ENCODE data around the gene MCF2L.
A peak's percentile ranks its signal among the peaks of the same experiment; 100 is the strongest.
"Not testable (repeated sequence)": the region's sequence is repeated elsewhere in the genome, so short reads cannot be mapped to it uniquely, and the experiment has no call there.

Gene MCF2L, protein sequence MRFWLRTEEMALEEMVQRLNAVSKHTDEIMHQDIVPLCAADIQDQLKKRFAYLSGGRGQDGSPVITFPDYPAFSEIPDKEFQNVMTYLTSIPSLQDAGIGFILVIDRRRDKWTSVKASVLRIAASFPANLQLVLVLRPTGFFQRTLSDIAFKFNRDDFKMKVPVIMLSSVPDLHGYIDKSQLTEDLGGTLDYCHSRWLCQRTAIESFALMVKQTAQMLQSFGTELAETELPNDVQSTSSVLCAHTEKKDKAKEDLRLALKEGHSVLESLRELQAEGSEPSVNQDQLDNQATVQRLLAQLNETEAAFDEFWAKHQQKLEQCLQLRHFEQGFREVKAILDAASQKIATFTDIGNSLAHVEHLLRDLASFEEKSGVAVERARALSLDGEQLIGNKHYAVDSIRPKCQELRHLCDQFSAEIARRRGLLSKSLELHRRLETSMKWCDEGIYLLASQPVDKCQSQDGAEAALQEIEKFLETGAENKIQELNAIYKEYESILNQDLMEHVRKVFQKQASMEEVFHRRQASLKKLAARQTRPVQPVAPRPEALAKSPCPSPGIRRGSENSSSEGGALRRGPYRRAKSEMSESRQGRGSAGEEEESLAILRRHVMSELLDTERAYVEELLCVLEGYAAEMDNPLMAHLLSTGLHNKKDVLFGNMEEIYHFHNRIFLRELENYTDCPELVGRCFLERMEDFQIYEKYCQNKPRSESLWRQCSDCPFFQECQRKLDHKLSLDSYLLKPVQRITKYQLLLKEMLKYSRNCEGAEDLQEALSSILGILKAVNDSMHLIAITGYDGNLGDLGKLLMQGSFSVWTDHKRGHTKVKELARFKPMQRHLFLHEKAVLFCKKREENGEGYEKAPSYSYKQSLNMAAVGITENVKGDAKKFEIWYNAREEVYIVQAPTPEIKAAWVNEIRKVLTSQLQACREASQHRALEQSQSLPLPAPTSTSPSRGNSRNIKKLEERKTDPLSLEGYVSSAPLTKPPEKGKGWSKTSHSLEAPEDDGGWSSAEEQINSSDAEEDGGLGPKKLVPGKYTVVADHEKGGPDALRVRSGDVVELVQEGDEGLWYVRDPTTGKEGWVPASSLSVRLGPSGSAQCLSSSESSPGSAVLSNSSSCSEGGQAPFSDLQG

DNA sequence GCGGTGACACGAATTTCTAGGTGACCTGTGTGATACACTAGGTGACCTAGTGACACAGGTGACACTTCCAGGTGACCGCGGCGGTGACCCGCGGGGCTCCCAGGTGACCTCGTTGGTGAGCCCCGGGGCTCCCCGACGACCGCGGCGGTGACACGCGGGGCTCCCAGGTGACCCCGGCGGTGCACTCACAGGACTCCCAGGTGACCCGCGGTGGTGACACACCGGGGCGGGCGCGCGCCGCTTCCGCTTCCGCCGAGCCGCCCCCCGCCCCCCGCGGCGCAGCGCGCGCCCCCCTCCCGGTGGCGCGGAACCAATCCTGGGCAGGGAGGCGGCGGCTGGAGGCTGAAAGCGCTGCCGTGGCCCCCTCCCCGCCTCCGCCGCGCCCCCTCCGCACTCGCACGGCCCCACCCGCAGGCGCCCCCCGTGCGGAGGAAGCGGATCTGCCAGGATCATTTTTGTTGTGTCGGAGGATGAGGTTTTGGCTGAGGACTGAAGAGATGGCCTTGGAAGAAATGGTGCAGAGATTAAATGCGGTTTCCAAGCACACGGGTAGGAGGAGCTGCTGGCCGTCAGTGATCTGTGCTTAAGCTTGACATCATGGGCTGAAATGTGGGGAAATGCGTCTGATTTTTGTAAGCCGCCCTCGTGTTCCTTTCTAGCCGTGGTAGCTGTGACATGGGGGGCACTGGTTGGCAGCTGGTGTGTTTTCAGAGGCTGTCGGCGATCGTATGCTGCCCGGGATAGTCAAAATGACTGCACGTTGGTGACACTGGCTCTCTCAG, at the start of gene MCF2L:
Gene MCF2L (plus strand): TSS at position 305 of the 782 bp plus-strand sequence. CDS start 166 bp downstream, at position 471.
- DNase-seq (ENCODE audit: low read depth, low spot score) = no peak

DNA sequence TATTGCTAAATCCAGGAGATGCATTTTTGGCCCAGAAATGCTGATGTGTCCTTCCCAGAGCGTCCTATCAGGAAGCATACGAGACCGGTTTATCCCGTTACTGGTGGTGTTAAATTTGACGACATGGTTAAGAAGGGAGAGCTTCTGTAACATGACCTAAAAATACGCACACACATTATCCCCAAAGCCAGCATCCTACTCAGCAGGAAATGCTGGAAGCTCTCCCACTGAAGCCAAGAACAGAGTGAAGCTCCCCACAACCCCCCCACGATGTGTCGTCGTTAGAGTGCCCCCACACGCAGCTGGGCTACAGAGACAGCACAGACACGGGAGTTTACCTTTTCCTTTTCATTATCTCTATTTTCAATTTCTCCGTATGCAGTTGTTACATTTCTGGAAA, 45.1 kb upstream of the MCF2L start:
- no peak for DNase-seq (ENCODE audit: low read depth, low spot score)

DNA sequence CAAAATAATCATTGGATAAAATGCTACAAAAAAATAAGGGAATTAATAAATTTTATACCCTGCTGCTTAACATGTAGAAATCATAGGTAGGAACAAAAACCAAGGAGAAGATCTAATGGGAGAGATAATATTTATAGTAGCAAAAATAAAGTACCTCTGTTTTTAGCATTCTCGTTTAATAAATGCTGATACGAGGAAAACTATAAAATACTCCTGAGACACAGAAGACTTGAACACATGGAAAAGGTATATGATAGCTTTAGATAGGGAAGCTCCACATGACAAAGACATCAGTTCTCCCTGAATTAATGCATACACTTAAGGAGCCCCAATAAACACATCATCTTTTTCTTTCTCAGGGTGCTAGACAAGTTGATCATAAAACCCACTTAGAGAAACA, 44.6 kb upstream of the MCF2L start:
- DNase-seq (ENCODE audit: low read depth, low spot score) = no peak

DNA sequence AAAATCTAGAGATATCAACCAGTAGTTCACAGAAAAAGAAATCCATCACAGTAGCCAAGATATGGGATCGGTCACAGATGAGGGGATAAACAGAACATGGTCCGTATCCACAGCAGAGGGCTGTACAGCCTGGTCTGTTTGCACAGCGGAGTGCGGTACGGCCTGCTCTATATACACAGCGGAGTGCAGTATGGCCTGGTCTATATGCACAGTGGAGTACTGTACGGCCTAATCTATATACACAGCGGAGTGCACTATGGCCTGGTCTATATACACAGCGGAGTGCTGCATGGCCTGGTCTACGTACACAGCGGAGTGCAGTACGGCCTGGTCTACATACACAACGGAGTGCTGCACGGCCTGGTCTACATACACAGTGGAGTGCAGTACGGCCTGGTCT, 43.0 kb upstream of the MCF2L start:
- no peak for DNase-seq (ENCODE audit: low read depth, low spot score)

DNA sequence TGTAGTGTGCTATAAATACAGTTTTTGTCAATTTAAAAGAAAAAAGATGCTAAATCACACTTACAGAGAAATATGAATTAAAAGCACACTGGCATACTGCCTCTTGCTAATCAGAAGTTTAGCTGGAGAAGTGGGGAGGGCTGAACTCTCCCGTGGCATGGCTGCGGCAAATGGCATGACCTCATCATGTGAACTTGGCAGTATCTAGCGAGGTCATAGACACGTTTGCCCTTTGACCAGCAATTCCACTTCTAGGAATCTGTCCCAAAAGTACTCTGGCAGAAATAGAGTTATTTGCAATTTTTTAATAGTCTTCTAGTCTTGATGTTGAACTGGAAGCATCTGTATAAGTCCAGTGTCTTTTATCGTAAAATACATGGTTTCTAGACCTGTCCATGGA, 42.0 kb upstream of the MCF2L start:
- no peak for DNase-seq (ENCODE audit: low read depth, low spot score)

DNA sequence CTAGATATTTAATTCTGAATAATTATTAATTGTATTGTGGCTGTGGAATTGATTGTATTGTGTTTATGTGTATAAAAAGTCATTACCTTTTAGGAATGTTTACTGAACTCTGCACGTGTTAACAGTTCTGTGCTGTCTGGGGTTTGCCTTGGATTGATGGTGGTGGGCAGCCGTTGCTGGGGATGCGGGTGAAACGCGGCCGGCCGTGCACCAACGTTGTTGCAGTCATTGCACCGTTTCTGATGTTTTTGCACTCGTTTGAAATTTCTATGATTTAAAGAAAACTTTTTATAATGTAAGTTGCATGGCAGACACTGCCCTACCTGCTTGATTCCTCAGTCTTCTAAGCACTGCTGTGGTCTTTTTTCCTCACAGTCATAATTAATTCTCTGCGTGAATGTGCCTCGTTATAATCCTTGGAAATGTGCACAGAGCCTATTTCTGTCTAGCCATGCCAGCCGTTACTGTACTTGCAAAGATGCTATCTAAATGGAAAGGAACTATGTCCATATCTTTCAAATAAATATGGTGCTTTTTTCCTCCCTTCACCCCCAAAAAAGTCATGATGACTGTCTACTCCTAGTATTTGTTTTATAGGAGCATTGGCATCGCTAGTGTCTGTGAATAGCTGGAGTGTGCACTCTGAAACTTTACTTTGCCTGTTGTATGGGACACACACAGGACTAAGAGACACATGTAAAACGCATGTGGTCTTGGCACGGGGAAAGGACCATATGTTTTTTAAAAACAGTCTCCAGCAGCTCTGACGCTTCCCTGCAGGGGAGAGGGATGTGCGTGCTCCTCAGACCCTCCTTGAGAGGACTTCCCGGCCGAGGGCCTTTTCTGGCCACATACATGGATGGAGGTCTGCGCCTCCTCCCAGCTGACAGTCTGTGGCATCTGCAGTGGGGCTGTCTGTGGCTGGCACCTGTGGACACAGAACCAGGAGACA, 40.7 kb upstream of the MCF2L start:
- DNase-seq (ENCODE audit: low read depth, low spot score) = no peak

DNA sequence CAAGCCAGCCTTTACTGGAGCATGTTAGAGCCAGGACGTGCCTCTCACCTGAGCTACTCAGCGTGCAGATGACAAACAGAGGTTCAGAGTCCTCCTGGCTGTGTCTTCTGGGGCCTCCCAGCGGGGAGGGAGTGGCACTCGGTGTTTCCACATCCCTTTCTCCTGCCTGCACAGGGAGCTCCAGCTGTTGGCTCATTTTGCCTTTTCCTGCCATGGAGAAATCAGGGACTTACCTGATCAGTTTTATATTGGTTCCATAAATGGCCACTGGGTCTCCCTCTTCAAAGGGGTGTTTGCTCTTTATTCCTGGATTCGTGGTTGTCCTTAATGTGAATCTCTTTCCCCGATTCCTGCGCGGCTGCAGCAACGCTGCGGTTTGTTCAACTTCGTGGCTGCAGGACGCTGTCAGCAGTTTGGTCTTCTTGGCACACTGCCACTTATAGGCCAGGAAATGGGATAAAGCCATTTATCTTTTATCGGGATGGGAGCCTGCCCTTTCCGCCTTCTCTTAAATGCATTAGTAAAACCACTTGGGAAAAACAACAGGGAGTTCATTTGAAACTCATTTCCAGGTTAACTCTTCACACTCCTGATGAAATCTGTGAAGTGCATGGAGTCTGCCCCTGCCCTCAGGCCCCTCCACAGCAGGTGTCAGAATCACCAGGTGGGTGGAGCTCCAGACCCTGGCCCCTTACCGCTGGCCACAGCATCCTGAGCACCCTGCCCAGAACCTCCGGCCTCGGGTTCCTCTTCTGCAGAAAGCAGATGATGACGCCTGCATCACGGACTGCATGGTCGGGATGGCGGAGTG, 39.8 kb upstream of the MCF2L start:
- DNase-seq (ENCODE audit: low read depth, low spot score) = no peak

DNA sequence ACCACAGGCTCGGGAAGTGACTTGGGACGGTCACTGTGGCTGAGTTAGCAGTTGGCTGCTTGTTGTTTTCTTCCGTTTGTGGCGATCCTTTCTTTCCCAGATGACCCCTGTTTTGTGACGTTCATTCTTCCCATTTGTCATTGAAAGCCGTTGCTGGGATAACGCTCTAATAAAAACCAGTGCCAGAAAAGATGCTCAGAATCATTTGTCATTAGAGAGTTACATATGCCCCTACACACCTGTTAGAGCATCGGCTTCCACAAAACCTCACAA, 39.3 kb upstream of the MCF2L start:
- no peak for DNase-seq (ENCODE audit: low read depth, low spot score)

DNA sequence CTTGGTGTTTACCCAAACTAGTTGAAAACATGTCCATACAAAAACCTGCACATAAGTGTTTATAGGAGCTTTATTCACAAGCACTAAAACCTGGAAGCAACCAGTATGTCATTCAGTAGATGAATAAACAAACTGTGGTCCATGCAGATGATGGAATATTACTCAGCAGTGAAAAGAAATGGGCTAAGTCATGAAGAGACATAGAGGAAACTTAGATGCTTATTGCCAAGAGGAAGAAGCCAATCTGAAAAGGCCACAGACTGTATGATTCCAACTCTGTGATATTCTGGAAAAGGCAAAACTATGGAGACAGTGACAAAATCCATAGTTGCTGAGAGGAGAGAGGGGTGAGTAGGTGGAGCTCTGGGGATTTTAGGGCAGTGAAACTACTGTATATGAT, 38.8 kb upstream of the MCF2L start:
- DNase-seq (ENCODE audit: low read depth, low spot score) = no peak

DNA sequence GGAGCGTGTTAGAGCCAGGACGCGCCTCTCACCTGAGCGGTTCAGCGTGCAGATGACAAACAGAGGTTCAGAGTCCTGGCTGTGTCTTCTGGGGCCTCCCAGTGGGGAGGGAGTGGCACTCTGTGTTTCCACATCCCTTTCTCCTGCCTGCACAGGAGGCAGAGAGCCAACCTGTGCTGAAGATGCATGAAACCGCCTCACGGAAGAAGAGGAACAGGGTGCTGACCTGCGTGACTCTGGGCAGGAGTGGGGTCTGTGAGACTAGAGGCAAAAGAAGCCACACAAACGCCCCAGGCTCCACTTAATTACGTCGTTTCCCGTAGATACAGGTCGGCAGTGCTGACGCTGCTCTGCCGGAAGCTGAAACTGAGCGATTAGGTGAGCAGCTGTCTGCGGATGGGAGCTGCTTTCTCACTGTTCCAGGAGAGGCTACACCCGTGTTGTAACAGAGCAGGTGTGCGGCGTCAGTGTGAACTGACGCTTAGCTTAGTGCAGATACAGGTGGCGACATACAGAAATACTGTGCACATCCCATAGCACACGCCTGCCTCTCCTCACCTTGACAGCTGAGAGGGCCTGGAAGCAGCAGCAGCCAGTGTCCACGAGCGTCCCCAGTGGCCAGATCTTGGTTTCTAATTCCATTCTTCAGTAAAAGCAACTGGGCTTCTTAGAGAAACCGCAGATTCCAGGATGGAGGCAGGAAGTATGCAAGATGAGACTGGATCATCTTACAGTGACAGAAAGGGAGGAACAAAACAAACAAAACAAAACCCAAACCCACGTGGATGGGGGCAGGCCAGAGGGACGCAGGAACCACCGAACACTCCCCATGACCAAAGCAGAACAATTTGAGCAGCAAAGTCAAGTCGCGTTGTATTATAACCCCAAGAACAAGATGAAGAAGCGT, 37.7 kb upstream of the MCF2L start:
- peak; percentile 33 for DNase-seq (ENCODE audit: low read depth, low spot score)

DNA sequence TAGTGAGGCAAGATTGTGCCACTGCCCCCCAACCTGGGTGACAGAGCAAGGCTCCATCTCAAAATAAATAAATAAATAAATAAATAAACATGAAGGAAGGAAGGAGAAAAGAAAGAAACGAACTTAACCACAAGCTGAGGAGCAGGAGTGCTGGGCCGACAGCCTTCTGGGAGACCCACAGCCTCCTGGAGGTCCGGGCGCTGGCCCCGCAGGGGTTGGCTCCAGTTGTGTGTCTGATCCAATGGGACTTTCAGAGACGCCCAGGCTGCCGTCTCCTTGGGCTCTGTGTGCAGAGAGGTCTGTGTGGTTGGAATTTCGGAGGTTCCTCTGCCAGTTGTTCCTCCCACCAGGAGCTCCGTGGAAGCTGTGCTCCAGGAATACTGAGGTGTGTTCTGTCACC, 36.0 kb upstream of the MCF2L start:
- DNase-seq (ENCODE audit: low read depth, low spot score) = no peak

DNA sequence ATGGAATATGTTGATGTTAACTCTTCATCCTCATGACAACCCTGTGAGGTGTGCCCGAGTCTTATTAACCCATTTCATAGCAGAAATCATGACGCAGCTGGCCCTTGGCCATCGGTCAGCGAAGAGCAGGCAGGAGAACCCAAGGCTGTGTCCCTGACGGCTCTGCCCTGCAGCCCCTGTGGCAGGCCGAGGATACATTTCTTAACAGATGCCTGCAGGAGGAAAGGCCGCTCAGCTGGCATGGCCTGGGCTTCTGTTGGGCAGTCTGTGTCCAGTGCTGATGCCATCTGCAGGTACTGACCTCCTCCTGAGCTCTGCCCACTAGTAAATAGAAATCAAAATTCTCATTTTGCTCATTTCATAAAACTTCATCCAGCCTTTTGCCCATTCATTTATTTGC, 35.4 kb upstream of the MCF2L start:
- DNase-seq (ENCODE audit: low read depth, low spot score) = no peak

DNA sequence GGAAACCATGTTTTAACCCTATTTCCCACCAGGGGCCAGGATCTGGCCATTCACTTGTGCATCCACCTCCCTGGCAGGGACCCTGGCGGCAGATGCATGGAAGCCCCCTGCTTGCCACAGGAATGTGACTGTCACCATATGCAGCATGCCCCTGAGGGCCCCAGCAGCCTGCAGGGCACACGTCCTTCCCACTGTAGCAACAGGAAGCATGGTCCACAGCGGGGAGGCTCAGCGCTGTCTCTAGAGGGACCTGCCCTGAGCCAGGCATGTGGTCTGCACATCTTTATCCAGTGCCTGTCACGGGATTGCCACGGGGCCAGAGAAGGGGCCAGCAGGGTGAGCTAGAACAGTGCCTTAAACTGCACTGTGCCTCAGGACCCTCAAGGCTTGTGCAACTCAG, 34.9 kb upstream of the MCF2L start:
- no peak for DNase-seq (ENCODE audit: low read depth, low spot score)

DNA sequence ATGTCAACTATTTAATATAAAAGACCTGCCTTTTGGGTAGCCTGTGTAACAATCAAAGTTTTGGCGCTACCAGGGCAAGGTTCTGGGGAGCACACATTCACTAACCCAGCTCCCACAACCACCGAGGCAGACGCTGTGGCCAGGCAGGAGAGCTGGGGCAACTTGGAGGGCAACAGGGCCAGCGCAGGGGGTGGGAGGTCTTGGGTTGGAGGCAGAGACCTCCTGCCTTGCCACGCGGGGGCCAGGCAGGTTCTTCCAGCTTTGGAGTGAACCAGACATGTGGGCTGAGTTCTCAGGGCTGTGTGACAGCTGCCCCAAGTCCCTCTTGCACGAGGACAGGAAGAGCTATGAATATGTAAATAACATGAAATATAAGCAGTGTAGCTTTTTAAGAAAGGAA, 30.3 kb upstream of the MCF2L start:
- no peak for DNase-seq (ENCODE audit: low read depth, low spot score)

DNA sequence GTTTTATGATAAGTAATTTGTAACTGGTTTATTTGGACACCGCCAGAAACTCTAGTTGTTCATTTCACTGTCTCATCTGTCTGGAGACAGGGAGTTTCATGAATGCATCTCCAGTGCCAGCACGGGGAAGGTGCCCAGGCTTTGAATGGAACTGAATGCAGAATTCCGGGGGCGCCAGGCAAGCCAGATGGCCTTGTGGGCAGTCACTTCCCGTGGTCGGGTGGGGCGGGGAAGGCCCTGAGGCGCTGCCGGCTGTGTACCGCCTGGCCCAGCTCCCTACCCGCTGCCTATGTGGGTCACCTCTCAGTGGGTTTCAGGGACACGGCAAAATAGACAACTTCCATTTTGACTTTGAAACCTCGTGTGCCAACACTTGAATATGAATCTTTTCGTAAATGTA, 28.8 kb upstream of the MCF2L start:
- DNase-seq (ENCODE audit: low read depth, low spot score) = no peak

DNA sequence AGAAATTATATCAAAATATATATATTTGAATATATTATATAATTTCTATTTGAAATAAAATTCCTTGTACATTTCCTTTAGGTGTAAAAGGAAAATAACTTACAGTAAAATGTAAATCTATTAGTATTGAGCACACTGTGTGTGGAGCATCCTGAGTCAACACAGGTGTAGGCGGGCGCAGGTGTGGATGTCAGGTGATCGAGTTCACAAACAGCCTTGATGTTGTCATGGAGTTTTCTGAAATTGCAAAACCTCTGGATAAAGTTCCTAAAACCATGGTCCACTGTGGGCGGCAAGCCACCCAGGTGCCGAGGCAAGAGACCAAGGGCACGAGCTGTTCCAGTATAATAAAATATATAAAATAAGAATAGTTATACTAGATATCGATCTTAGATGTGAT, 27.7 kb upstream of the MCF2L start:
- no peak for DNase-seq (ENCODE audit: low read depth, low spot score)

DNA sequence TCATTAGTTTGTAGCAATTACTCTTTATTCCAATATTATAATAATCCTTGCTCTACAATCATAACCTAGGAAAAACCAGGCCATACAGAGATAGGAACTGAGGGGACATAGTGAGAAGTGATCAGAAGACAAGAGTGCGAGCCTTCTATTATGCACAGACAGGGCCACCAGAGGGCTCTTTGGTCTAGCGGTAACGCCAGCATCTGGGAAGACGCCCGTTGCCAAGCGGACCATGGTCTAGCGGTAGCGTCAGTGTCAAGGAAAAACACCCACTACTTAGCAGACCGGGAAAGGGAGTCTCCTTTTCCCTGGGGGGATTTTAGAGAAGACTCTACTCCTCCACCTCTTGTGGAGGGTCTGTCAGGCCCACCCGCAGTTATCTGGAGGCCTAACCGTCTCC, 27.2 kb upstream of the MCF2L start:
- not testable (repeated sequence) for DNase-seq (ENCODE audit: low read depth, low spot score)

DNA sequence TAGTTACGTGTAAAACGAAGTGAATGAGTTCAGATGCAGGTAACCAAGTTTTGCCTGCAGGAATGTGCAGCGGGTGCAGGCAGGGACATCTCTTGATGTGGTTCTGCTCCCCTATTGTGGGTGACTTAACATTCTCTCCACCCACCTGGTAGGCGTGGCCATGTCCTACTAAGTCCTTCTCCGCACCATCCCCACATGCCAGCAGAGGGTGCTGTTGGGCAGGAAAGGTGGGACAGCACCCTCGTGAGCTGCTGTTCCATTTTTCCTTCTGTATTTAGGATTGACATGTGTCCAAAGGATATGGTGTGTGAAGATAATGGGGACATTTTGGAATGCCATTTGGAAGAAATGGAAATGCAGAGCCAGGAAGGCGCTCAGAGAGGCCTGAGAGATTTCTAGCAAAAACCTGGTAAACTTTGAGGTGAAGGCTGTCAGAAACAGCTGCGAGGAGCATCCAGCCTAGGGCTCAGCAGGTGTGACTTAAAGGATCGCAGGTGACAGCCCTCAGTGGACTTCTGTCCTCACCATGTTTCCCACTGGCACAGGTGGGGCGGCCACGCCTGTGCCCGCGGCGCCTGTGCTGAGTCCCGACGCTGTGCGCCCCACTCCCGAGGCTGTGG, 26.2 kb upstream of the MCF2L start:
- DNase-seq (ENCODE audit: low read depth, low spot score) = peak; percentile 78

Measured in iPS DF 19.7 (cell line).